OCI-M2 (cell line): ENCODE data around the gene RAB3GAP1.

Experiments
- DNase-seq: peaks from one replicate; lab custom pipeline; 2025; ENCODE audit not compliant: unreplicated experiment; lab: John Stamatoyannopoulos, UW

RAB3GAP1 gene

DNA sequence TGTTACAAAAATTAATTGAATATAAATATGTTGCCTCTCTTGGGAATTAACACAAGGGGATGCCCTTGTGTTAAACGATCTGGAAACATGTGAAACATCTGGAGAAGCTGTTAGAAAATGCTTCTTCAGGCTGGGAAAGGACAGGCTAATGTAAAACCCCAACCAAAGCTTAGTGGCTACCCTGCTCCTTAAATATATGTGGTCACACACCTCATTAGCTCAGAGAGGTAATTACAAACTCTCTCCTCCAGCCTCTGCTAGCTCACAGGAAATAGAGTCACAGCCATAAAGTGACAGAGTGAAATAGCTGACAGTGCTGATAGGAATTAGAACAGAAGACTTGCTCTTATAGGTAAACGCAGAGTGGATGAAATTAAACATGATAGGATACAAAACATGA is 155.9 kb downstream of the RAB3GAP1 start:
- no peak for DNase-seq

DNA sequence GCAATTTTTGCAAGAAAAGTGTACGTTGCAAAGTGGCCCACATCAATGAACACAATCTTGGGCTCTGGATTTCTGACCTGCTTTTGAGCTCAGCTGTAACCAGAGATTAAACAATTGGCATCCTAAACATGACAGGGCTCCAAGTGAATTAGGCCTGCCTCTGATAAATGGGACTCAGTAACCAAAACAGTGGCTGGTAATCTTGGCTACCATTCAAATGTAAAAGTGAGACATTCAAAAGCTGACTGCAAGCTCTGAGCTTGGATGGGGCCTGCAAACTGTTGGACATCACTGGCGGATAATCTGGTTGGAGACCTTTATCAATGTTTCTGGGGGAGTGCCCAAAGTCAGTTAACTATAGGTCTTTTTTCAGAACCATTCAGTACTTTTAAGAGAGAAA is 160.7 kb downstream of the RAB3GAP1 start:
- DNase-seq: no peak

- no peak for DNase-seq
Observed at GRCh38 chr2:135218426-135218825, 166.3 kb downstream of the RAB3GAP1 start.

DNA sequence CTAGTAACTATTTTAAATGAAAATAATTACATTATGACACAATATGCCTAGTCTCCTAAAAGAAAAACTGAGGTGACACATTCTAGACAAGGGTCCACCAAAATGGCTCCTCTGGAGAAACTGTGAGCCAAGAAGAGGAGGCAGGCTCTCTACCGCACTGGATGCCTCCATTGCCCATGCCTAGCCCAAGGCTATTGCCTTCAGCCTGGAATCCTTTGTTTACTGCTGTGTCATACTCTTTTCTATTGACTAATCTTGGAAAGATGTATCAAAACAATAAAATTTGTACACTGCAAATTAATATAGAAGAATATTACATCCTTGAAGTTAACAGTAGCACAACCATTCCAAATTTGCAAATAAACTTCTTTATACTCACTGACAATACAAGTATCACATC is 167.1 kb downstream of the RAB3GAP1 start:
- DNase-seq: no peak
